SKM-1 (cell line): ENCODE results near the gene DSTN.

Experiments
- DNase-seq: peaks from one replicate; lab custom pipeline; 2025; ENCODE audit not compliant: unreplicated experiment; lab: John Stamatoyannopoulos, UW

Gene DSTN

GRCh38 chr20:17579369-17580039 is 9.6 kb downstream of the DSTN start:
- DNase-seq: no peak

GRCh38 chr20:17580895-17581294 is 11.0 kb downstream of the DSTN start:
- no peak for DNase-seq

GRCh38 chr20:17583126-17583525 is 13.3 kb downstream of the DSTN start:
- DNase-seq: no peak

GRCh38 chr20:17584689-17585088 is 14.8 kb downstream of the DSTN start:
- no peak for DNase-seq

GRCh38 chr20:17586250-17586649 is 16.4 kb downstream of the DSTN start:
- DNase-seq: no peak

GRCh38 chr20:17587148-17587547 is 17.3 kb downstream of the DSTN start:
- DNase-seq: no peak

GRCh38 chr20:17587824-17588223 is 17.9 kb downstream of the DSTN start:
- DNase-seq: no peak

- no peak for DNase-seq
Observed at GRCh38 chr20:17589161-17589834, 19.4 kb downstream of the DSTN start.

- DNase-seq: no peak
Observed at GRCh38 chr20:17590245-17590644, 20.4 kb downstream of the DSTN start.

GRCh38 chr20:17593902-17594301 is 24.0 kb downstream of the DSTN start:
- DNase-seq: no peak

GRCh38 chr20:17594443-17594842 is 24.6 kb downstream of the DSTN start:
- DNase-seq: no peak

GRCh38 chr20:17595856-17596255 is 26.0 kb downstream of the DSTN start:
- no peak for DNase-seq

- DNase-seq: no peak
Observed at GRCh38 chr20:17598013-17598550, 28.2 kb downstream of the DSTN start.

- DNase-seq: no peak
Observed at GRCh38 chr20:17601957-17602356, 32.1 kb downstream of the DSTN start.

- no peak for DNase-seq
Observed at GRCh38 chr20:17602493-17602892, 32.6 kb downstream of the DSTN start.

- DNase-seq: no peak
Observed at GRCh38 chr20:17605131-17605660, 35.3 kb downstream of the DSTN start.

- no peak for DNase-seq
Observed at GRCh38 chr20:17606001-17606400, 36.1 kb downstream of the DSTN start.

GRCh38 chr20:17608701-17609497 is 39.0 kb downstream of the DSTN start:
- DNase-seq: no peak

GRCh38 chr20:17609811-17610377 is 40.0 kb downstream of the DSTN start:
- DNase-seq: no peak

- no peak for DNase-seq
Observed at GRCh38 chr20:17610566-17611289, 40.9 kb downstream of the DSTN start.

GRCh38 chr20:17611290-17611539 is 41.3 kb downstream of the DSTN start:
- DNase-seq: no peak
